Measurements from ENCODE around the gene KLHL29.

Gene KLHL29

GRCh38 chr2:23550553-23550952 lies 165.6 kb downstream of the KLHL29 start:
- no peak overlapping the region for H3K18ac ChIP-seq (ENCODE audit: low read length)
- H3K14ac ChIP-seq (ENCODE audit: low read length): no peak overlapping the region
- no peak overlapping the region for H3K4me2 ChIP-seq (ENCODE audit: insufficient read depth, low read length, poor library complexity, severe bottlenecking)
- no peak overlapping the region for H4K8ac ChIP-seq (ENCODE audit: low read depth, low read length)
- peaks cover 3 to 26% of the 10 kb centered on the region in 2 donors for H3K4me1 ChIP-seq (ENCODE audit: control insufficient read depth in 2 of 2, insufficient read depth in 1 of 2, low read depth in 1 of 2, low read length in 2 of 2)
- H3K4ac ChIP-seq (ENCODE audit: low read length): no peak overlapping the region
- H2BK5ac ChIP-seq (ENCODE audit: low read length): no peak overlapping the region
- H3K36me3 ChIP-seq (replicated peaks in 1 of 2; ENCODE audit: control insufficient read depth in 2 of 2, insufficient read depth in 2 of 2, low read length in 2 of 2): no peaks in the 10 kb centered on the region
- H3K9me3 ChIP-seq (replicated peaks in 1 of 2; ENCODE audit: control insufficient read depth in 2 of 2, insufficient read depth in 1 of 2, low read depth in 1 of 2, low read length in 2 of 2): no peaks in the 10 kb centered on the region
- no peak for DNase-seq (ENCODE audit: low spot score)
- H3K27ac ChIP-seq (replicated peaks; ENCODE audit: low read length): no peak overlapping the region
- H2AFZ ChIP-seq (ENCODE audit: low read length): peak overlapping the region; percentile 38
- H2BK15ac ChIP-seq (ENCODE audit: low read length): no peak overlapping the region
- no peak overlapping the region for H2BK120ac ChIP-seq (ENCODE audit: low read depth, low read length)
- H2AK5ac ChIP-seq (ENCODE audit: low read depth, low read length): no peak overlapping the region
- no CpG with 5 or more reads among the region's 7 CpGs for WGBS, 2 donors (ENCODE audit: extremely low coverage in 2 of 2, insufficient read length in 2 of 2, insufficient replicate concordance in 1 of 2)
- H3K79me1 ChIP-seq (ENCODE audit: low read depth, low read length): no peaks in the 10 kb centered on the region
- H3K4me3 ChIP-seq (ENCODE audit: low read length in 2 of 2): no peak overlapping the region
- no peaks in the 10 kb centered on the region for H3K27me3 ChIP-seq (ENCODE audit: control insufficient read depth in 3 of 3, insufficient read depth in 3 of 3, low read depth in 1 of 3, low read length in 3 of 3)
- H3K9ac ChIP-seq (ENCODE audit: low read depth, low read length, poor library complexity): no peak overlapping the region
- no peak overlapping the region for H3K23ac ChIP-seq (ENCODE audit: low read depth, low read length, poor library complexity)
- no peak overlapping the region for H2BK12ac ChIP-seq (ENCODE audit: low read length)
- no peak overlapping the region for H4K91ac ChIP-seq (ENCODE audit: low read depth, low read length, poor library complexity)

GRCh38 chr2:23551875-23552274 lies 166.9 kb downstream of the KLHL29 start:
- no CpG with 5 or more reads among the region's 5 CpGs for WGBS, 2 donors (ENCODE audit: extremely low coverage in 2 of 2, insufficient read length in 2 of 2, insufficient replicate concordance in 1 of 2)
- H3K4me1 ChIP-seq (ENCODE audit: control insufficient read depth in 2 of 2, insufficient read depth in 1 of 2, low read depth in 1 of 2, low read length in 2 of 2): peaks cover 3 to 24% of the 10 kb centered on the region in 2 donors

GRCh38 chr2:23553561-23553960 lies 168.6 kb downstream of the KLHL29 start:
- Histone ChIP-seq H4K8ac (ENCODE audit: low read depth, low read length) (no peak overlapping the region), H3K9ac (ENCODE audit: low read depth, low read length, poor library complexity) (no peak overlapping the region)

More at GRCh38 chr2:23551875-23552274, 166.9 kb downstream of the KLHL29 start:
- peak overlapping the region; percentile 1 for H3K14ac ChIP-seq (ENCODE audit: low read length)
- H3K4me2 ChIP-seq (ENCODE audit: insufficient read depth, low read length, poor library complexity, severe bottlenecking): no peak overlapping the region
- no peak overlapping the region for H2AFZ ChIP-seq (ENCODE audit: low read length)
- no peak overlapping the region for H3K4ac ChIP-seq (ENCODE audit: low read length)
- no peak overlapping the region for H3K9ac ChIP-seq (ENCODE audit: low read depth, low read length, poor library complexity)
- no peaks in the 10 kb centered on the region for H3K27me3 ChIP-seq (ENCODE audit: control insufficient read depth in 3 of 3, insufficient read depth in 3 of 3, low read depth in 1 of 3, low read length in 3 of 3)
- no peak overlapping the region for H2BK15ac ChIP-seq (ENCODE audit: low read length)
- H3K36me3 ChIP-seq (replicated peaks in 1 of 2; ENCODE audit: control insufficient read depth in 2 of 2, insufficient read depth in 2 of 2, low read length in 2 of 2): no peaks in the 10 kb centered on the region
- no peaks in the 10 kb centered on the region for H3K9me3 ChIP-seq (replicated peaks in 1 of 2; ENCODE audit: control insufficient read depth in 2 of 2, insufficient read depth in 1 of 2, low read depth in 1 of 2, low read length in 2 of 2)
- no peak overlapping the region for H4K91ac ChIP-seq (ENCODE audit: low read depth, low read length, poor library complexity)
- no peak overlapping the region for H2BK5ac ChIP-seq (ENCODE audit: low read length)
- no peak for DNase-seq (ENCODE audit: low spot score)
- H3K27ac ChIP-seq (replicated peaks; ENCODE audit: low read length): no peak overlapping the region
- no peak overlapping the region for H3K18ac ChIP-seq (ENCODE audit: low read length)
- H3K4me3 ChIP-seq (ENCODE audit: low read length in 2 of 2): no peak overlapping the region
- no peak overlapping the region for H3K23ac ChIP-seq (ENCODE audit: low read depth, low read length, poor library complexity)
- H2BK120ac ChIP-seq (ENCODE audit: low read depth, low read length): no peak overlapping the region
- H2BK12ac ChIP-seq (ENCODE audit: low read length): no peak overlapping the region
- no peak overlapping the region for H4K8ac ChIP-seq (ENCODE audit: low read depth, low read length)
- no peaks in the 10 kb centered on the region for H3K79me1 ChIP-seq (ENCODE audit: low read depth, low read length)
- no peak overlapping the region for H2AK5ac ChIP-seq (ENCODE audit: low read depth, low read length)

GRCh38 chr2:23554054-23554697 lies 169.2 kb downstream of the KLHL29 start:
- no peak overlapping the region for H3K9ac ChIP-seq (ENCODE audit: low read depth, low read length, poor library complexity)
- no CpG with 5 or more reads among the region's 24 CpGs for WGBS, 2 donors (ENCODE audit: extremely low coverage in 2 of 2, insufficient read length in 2 of 2, insufficient replicate concordance in 1 of 2)
- no peak overlapping the region for H3K27ac ChIP-seq (replicated peaks; ENCODE audit: low read length)

More at GRCh38 chr2:23553561-23553960, 168.6 kb downstream of the KLHL29 start:
- DNase-seq (ENCODE audit: low spot score): no peak
- Histone ChIP-seq H3K36me3 (replicated peaks in 1 of 2; ENCODE audit: control insufficient read depth in 2 of 2, insufficient read depth in 2 of 2, low read length in 2 of 2) (no peaks in the 10 kb centered on the region), H3K4ac (ENCODE audit: low read length) (no peak overlapping the region), H3K27me3 (ENCODE audit: control insufficient read depth in 3 of 3, insufficient read depth in 3 of 3, low read depth in 1 of 3, low read length in 3 of 3) (no peaks in the 10 kb centered on the region), H2AFZ (ENCODE audit: low read length) (no peak overlapping the region), H4K91ac (ENCODE audit: low read depth, low read length, poor library complexity) (no peak overlapping the region), H2BK5ac (ENCODE audit: low read length) (no peak overlapping the region), H3K79me1 (ENCODE audit: low read depth, low read length) (no peaks in the 10 kb centered on the region), H2BK120ac (ENCODE audit: low read depth, low read length) (no peak overlapping the region), H2BK15ac (ENCODE audit: low read length) (no peak overlapping the region), H3K4me1 (ENCODE audit: control insufficient read depth in 2 of 2, insufficient read depth in 1 of 2, low read depth in 1 of 2, low read length in 2 of 2) (peaks cover 5 to 24% of the 10 kb centered on the region in 2 donors), H3K14ac (ENCODE audit: low read length) (no peak overlapping the region), H3K23ac (ENCODE audit: low read depth, low read length, poor library complexity) (no peak overlapping the region), H2BK12ac (ENCODE audit: low read length) (no peak overlapping the region), H3K18ac (ENCODE audit: low read length) (no peak overlapping the region), H3K27ac (replicated peaks; ENCODE audit: low read length) (no peak overlapping the region), H3K4me2 (ENCODE audit: insufficient read depth, low read length, poor library complexity, severe bottlenecking) (no peak overlapping the region), H3K4me3 (ENCODE audit: low read length in 2 of 2) (no peak overlapping the region), H3K9me3 (replicated peaks in 1 of 2; ENCODE audit: control insufficient read depth in 2 of 2, insufficient read depth in 1 of 2, low read depth in 1 of 2, low read length in 2 of 2) (no peaks in the 10 kb centered on the region), H2AK5ac (ENCODE audit: low read depth, low read length) (no peak overlapping the region)
- WGBS, 2 donors (ENCODE audit: extremely low coverage in 2 of 2, insufficient read length in 2 of 2, insufficient replicate concordance in 1 of 2): no CpG with 5 or more reads among the region's 10 CpGs

More at GRCh38 chr2:23554054-23554697, 169.2 kb downstream of the KLHL29 start:
- H3K18ac ChIP-seq (ENCODE audit: low read length): peak overlapping the region; percentile 41
- H2BK12ac ChIP-seq (ENCODE audit: low read length): no peak overlapping the region
- no peak overlapping the region for H2AK5ac ChIP-seq (ENCODE audit: low read depth, low read length)
- no peak overlapping the region for H3K14ac ChIP-seq (ENCODE audit: low read length)
- no peak overlapping the region for H3K4ac ChIP-seq (ENCODE audit: low read length)
- H2AFZ ChIP-seq (ENCODE audit: low read length): no peak overlapping the region
- peak overlapping the region; percentile 24 for H2BK120ac ChIP-seq (ENCODE audit: low read depth, low read length)
- H3K23ac ChIP-seq (ENCODE audit: low read depth, low read length, poor library complexity): no peak overlapping the region
- no peak overlapping the region for H2BK15ac ChIP-seq (ENCODE audit: low read length)
- H3K27me3 ChIP-seq (ENCODE audit: control insufficient read depth in 3 of 3, insufficient read depth in 3 of 3, low read depth in 1 of 3, low read length in 3 of 3): no peaks in the 10 kb centered on the region
- no peaks in the 10 kb centered on the region for H3K79me1 ChIP-seq (ENCODE audit: low read depth, low read length)
- H3K36me3 ChIP-seq (replicated peaks in 1 of 2; ENCODE audit: control insufficient read depth in 2 of 2, insufficient read depth in 2 of 2, low read length in 2 of 2): no peaks in the 10 kb centered on the region
- no peak overlapping the region for H3K4me3 ChIP-seq (ENCODE audit: low read length in 2 of 2)
- H3K4me2 ChIP-seq (ENCODE audit: insufficient read depth, low read length, poor library complexity, severe bottlenecking): no peak overlapping the region
- peaks cover 1 to 19% of the 10 kb centered on the region in 2 donors for H3K4me1 ChIP-seq (ENCODE audit: control insufficient read depth in 2 of 2, insufficient read depth in 1 of 2, low read depth in 1 of 2, low read length in 2 of 2)
- no peak overlapping the region for H4K91ac ChIP-seq (ENCODE audit: low read depth, low read length, poor library complexity)
- no peak overlapping the region for H4K8ac ChIP-seq (ENCODE audit: low read depth, low read length)
- H3K9me3 ChIP-seq (replicated peaks in 1 of 2; ENCODE audit: control insufficient read depth in 2 of 2, insufficient read depth in 1 of 2, low read depth in 1 of 2, low read length in 2 of 2): no peaks in the 10 kb centered on the region
- no peak for DNase-seq (ENCODE audit: low spot score)
- H2BK5ac ChIP-seq (ENCODE audit: low read length): no peak overlapping the region
